ENCODE measurements around the gene ANKS6.
"Not testable (repeated sequence)": the region's sequence is repeated elsewhere in the genome, so short reads cannot be mapped to it uniquely, and the experiment has no call there.

Gene ANKS6

GRCh38 chr9:98692392-98692791 is 104.0 kb downstream of the ANKS6 start:
- no peak for DNase-seq

GRCh38 chr9:98691890-98692289 is 104.5 kb downstream of the ANKS6 start:
- no peak for DNase-seq

- DNase-seq: no peak
Observed at GRCh38 chr9:98690686-98691085, 105.7 kb downstream of the ANKS6 start.

- DNase-seq: no peak
Observed at GRCh38 chr9:98688710-98689495, 107.5 kb downstream of the ANKS6 start.

GRCh38 chr9:98687911-98688310 is 108.4 kb downstream of the ANKS6 start:
- DNase-seq: no peak

- DNase-seq: no peak
Observed at GRCh38 chr9:98686961-98687855, 109.1 kb downstream of the ANKS6 start.

GRCh38 chr9:98684816-98685215 is 111.5 kb downstream of the ANKS6 start:
- not testable (repeated sequence) for DNase-seq
